Measurements from ENCODE around the gene PSMC3. TPM values are rescaled to one million over a fixed set of nuclear protein-coding genes. Genes with fewer than 3 reads are reported as not detected.

The PSMC3 gene
- total RNA-seq, 4 donors from 2014 or later = 72.9 to 134 (median 122) TPM

DNA sequence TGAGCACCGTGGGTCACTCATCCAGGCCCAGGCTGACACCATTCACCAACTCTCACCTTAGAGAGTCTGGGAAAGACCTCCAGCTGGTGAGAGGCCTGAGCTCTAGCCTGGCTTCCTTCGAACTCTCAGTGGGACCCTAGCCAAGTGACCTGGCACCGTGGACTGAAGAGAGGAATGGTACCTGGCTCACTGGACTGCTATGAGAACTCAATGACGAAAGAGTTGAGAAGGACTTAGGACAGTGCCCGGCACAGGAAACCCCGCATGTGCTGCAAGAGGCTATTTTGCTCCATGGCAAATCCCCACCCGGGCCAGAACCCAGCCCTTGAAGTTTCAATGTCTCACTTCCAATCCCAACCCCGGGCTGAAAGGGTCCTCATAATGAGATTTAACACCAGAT is 23.3 kb upstream of the PSMC3 start:
- intact Hi-C loops (cut with DNase I) = no loop called here
- WGBS, 2 donors = 82 to 85% methylated on average over 8 of the region's 8 CpGs
- H3K27ac ChIP-seq = no peak overlapping the region
- H3K9me3 ChIP-seq = no peaks in the 10 kb centered on the region
- H3K27me3 ChIP-seq = no peaks in the 10 kb centered on the region
- no peaks in the 10 kb centered on the region for H3K4me1 ChIP-seq
- TF ChIP-seq CTCF (IDR thresholded peaks at IDR 0.05) = no peak
- TF ChIP-seq POLR2A (IDR thresholded peaks at IDR 0.05) = no peak
- H3K36me3 ChIP-seq = no peaks in the 10 kb centered on the region
- H3K4me3 ChIP-seq = no peak overlapping the region
- DNase-seq = no peak

- H3K27ac ChIP-seq = no peak within 1 kb of the TSS
- H3K4me1 ChIP-seq = no peaks in the 10 kb centered on the region
- WGBS, 2 donors = 56 to 90% methylated on average over 2 to 8 of the region's 32 CpGs
- no peaks in the 10 kb centered on the region for H3K27me3 ChIP-seq
- DNase-seq = no peak
- no peaks in the 10 kb centered on the region for H3K36me3 ChIP-seq
- no peak within 1 kb of the TSS for H3K4me3 ChIP-seq
- no peaks in the 10 kb centered on the region for H3K9me3 ChIP-seq
- intact Hi-C loops (cut with DNase I) = no loop called here
- no peak for TF ChIP-seq CTCF (IDR thresholded peaks at IDR 0.05)
- no peak for TF ChIP-seq POLR2A (IDR thresholded peaks at IDR 0.05)
These were observed 22.6 kb upstream of the PSMC3 start, which contains the start of gene RAPSN for GRCh38 chr11:47448566-47449427. TSS of gene RAPSN (minus strand) at chr11:47449136. CDS start at chr11:47448964, 172 bp downstream.

- intact Hi-C loops (cut with DNase I) = no loop called here
- Histone ChIP-seq H3K9me3 (no peaks in the 10 kb centered on the region), H3K36me3 (no peaks in the 10 kb centered on the region), H3K27ac (no peak overlapping the region), H3K4me1 (no peaks in the 10 kb centered on the region), H3K27me3 (no peaks in the 10 kb centered on the region), H3K4me3 (no peak overlapping the region)
- DNase-seq = no peak
- TF ChIP-seq POLR2A (IDR thresholded peaks at IDR 0.05) (no peak), CTCF (IDR thresholded peaks at IDR 0.05) (no peak)
- 80% methylated on average over 1 to 3 of the region's 12 CpGs for WGBS, 2 donors
These were observed 21.7 kb upstream of the PSMC3 start for GRCh38 chr11:47447906-47448305.

DNA sequence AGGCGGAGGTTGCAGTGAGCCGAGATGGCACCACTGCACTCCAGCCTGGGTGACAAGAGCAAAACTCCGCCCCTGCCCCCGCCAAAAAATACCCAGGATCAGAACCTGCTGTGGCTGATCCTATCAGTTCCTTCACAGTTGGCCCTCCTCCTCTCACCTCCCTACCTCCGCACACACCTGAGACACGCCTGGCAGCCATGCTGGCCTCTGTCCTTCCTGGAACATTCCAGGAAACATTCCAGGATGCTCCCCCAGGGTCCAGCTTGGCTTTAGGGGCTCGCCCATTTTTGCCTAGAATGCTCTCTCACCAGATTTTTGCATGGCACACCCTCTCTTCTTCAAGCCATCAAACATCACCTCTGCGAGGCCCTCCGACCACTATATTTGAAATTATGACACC is 20.6 kb upstream of the PSMC3 start:
- intact Hi-C loops (cut with DNase I) = no loop called here

More for the DNA sequence above, 20.6 kb upstream of the PSMC3 start:
- Histone ChIP-seq H3K9me3 (no peaks in the 10 kb centered on the region), H3K4me3 (no peak overlapping the region), H3K27ac (no peak overlapping the region), H3K36me3 (no peaks in the 10 kb centered on the region), H3K27me3 (no peaks in the 10 kb centered on the region), H3K4me1 (no peaks in the 10 kb centered on the region)
- no peak for TF ChIP-seq POLR2A (IDR thresholded peaks at IDR 0.05)
- TF ChIP-seq CTCF (IDR thresholded peaks at IDR 0.05) = no peak
- DNase-seq = no peak
- WGBS, 2 donors = 87 to 96% methylated on average over 5 to 9 of the region's 9 CpGs

Measured in esophagus squamous epithelium (tissue), 5 donors.